Sigmoid colon (tissue), 4 donors: ENCODE results near the gene MTMR3.

Experiments used
- EP300 ChIP-seq, 4 donors: sonication (generic); formaldehyde crosslinking; IDR thresholded peaks; one replicate each; pipeline ENCODE4 v1.6.1; 2017; ENCODE audit warnings: antibody characterized with exemption in 4 of 4
- POLR2A ChIP-seq, 2 donors: fragments of 450-650 bp; IDR thresholded peaks; one replicate each; pipeline ENCODE4 v1.6.1; 2016; ENCODE audit warnings: antibody characterized with exemption in 2 of 2, mild to moderate bottlenecking in 2 of 2, moderate library complexity in 2 of 2
- TF ChIP-seq, protein P1 (sequence below), 4 experiments: fragments of 450-650 bp in 3 of 4; fragments of 200-600 bp in 1 of 4; IDR thresholded peaks; one replicate each; pipeline ENCODE4 v1.5.1; 2016 to 2019; ENCODE audit warnings: antibody characterized with exemption in 4 of 4, mild to moderate bottlenecking in 3 of 4, moderate library complexity in 2 of 4

DNA sequence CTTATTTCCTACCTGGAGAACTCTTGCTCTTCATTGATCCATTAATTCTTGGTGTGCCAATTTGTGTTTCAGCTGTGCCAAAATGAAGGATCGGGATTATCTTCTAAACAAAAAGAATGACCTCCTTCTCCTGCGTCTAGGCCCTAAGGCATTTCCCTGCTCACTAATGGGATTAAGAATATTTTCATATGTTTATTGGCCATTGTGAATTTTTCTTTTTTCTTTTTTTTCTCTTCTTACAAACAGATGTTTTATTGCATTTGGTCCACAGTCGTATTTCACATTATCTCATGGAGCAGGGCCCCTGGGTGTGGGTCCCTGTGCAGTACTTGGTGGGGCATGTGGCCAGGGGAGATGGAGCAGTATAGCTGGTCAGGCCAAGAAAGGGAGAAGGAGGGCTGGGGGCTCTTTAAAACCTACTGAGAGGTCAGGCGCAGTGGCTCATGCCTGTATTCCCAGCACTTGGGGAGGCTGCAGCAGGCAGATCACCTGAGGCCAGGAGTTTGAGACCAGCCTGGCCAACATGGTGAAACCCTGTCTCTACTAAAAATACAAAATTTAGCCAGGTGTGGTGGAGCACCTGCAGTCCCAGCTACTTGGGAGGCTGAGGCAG is 162.0 kb downstream of the MTMR3 start:
- TF ChIP-seq, protein P1, sequence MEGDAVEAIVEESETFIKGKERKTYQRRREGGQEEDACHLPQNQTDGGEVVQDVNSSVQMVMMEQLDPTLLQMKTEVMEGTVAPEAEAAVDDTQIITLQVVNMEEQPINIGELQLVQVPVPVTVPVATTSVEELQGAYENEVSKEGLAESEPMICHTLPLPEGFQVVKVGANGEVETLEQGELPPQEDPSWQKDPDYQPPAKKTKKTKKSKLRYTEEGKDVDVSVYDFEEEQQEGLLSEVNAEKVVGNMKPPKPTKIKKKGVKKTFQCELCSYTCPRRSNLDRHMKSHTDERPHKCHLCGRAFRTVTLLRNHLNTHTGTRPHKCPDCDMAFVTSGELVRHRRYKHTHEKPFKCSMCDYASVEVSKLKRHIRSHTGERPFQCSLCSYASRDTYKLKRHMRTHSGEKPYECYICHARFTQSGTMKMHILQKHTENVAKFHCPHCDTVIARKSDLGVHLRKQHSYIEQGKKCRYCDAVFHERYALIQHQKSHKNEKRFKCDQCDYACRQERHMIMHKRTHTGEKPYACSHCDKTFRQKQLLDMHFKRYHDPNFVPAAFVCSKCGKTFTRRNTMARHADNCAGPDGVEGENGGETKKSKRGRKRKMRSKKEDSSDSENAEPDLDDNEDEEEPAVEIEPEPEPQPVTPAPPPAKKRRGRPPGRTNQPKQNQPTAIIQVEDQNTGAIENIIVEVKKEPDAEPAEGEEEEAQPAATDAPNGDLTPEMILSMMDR (IDR thresholded peaks at IDR 0.05), result no peak
- TF ChIP-seq EP300 (IDR thresholded peaks at IDR 0.05), result no peak
- no peak for TF ChIP-seq POLR2A (IDR thresholded peaks at IDR 0.05)
